Trophoblast cell (in vitro differentiated cells and primary cell): ENCODE data around the gene MT4.

Experiments used
- DNase-seq, 2 donors: peaks; one replicate each; pipeline ENCODE4 v3.0.0-alpha.2; 2016
- H2AFZ ChIP-seq: 2 replicates; pipeline ENCODE4 v1.6.1; 2013; ENCODE audit warnings: low read length, moderate library complexity, mild to moderate bottlenecking; ENCODE audit not compliant: insufficient read depth, poor library complexity
- H2AK5ac ChIP-seq: 2 replicates; pipeline ENCODE4 v1.6.1; 2013; ENCODE audit warnings: mild to moderate bottlenecking, low read length
- H2BK120ac ChIP-seq: 2 replicates; pipeline ENCODE4 v1.6.1; 2013; ENCODE audit warnings: low read length, mild to moderate bottlenecking, moderate library complexity; ENCODE audit not compliant: insufficient read depth, poor library complexity
- H2BK12ac ChIP-seq: 2 replicates; pipeline ENCODE4 v1.6.1; 2013; ENCODE audit warnings: mild to moderate bottlenecking, low read length, moderate library complexity
- H2BK5ac ChIP-seq: 2 replicates; pipeline ENCODE4 v1.6.1; 2013; ENCODE audit warnings: low read length, low read depth, moderate library complexity, mild to moderate bottlenecking; ENCODE audit not compliant: poor library complexity
- H3K14ac ChIP-seq: 2 replicates; pipeline ENCODE4 v1.6.1; 2013; ENCODE audit warnings: mild to moderate bottlenecking, low read length
- H3K18ac ChIP-seq: 2 replicates; pipeline ENCODE4 v1.6.1; 2013; ENCODE audit warnings: mild to moderate bottlenecking, low read length
- H3K23ac ChIP-seq: 2 replicates; pipeline ENCODE4 v1.6.1; 2013; ENCODE audit warnings: low read length
- H3K27ac ChIP-seq: 2 replicates; pipeline ENCODE4 v1.5.1; 2013; ENCODE audit warnings: low read depth, mild to moderate bottlenecking, inconsistent platforms, low read length, moderate library complexity
- H3K27me3 ChIP-seq: 2 replicates; pipeline ENCODE4 v1.6.1; 2013; ENCODE audit warnings: inconsistent platforms, mild to moderate bottlenecking, low read length, moderate library complexity; ENCODE audit not compliant: insufficient read depth
- H3K36me3 ChIP-seq, 2 experiments: 1 replicate in 1 of 2; 2 replicates in 1 of 2; pipeline ENCODE4 v1.6.1; 2013; ENCODE audit warnings: low read length in 2 of 2, mild to moderate bottlenecking in 2 of 2, moderate library complexity in 1 of 2; ENCODE audit not compliant: insufficient read depth in 2 of 2, control insufficient read depth in 1 of 2
- H3K4ac ChIP-seq: 2 replicates; pipeline ENCODE4 v1.6.1; 2013; ENCODE audit warnings: low read depth, mild to moderate bottlenecking, low read length, moderate library complexity
- H3K4me1 ChIP-seq, 2 experiments: 1 replicate in 1 of 2; 2 replicates in 1 of 2; pipeline ENCODE4 v1.6.1; 2013; ENCODE audit warnings: low read length in 2 of 2, mild to moderate bottlenecking in 2 of 2, moderate library complexity in 1 of 2; ENCODE audit not compliant: insufficient read depth in 2 of 2, control insufficient read depth in 1 of 2
- H3K4me2 ChIP-seq: 2 replicates; pipeline ENCODE4 v1.6.1; 2013; ENCODE audit warnings: inconsistent platforms, mild to moderate bottlenecking, low read length, moderate library complexity
- H3K4me3 ChIP-seq: 2 replicates; pipeline ENCODE4 v1.5.1; 2013; ENCODE audit warnings: mild to moderate bottlenecking, low read depth, low read length, inconsistent platforms
- H3K79me1 ChIP-seq: one replicate; pipeline ENCODE4 v1.6.1; 2013; ENCODE audit warnings: low read length
- H3K79me2 ChIP-seq: 2 replicates; pipeline ENCODE4 v1.6.1; 2013; ENCODE audit warnings: low read length, mild to moderate bottlenecking; ENCODE audit not compliant: control insufficient read depth, insufficient read depth, poor library complexity
- H3K9ac ChIP-seq: 2 replicates; pipeline ENCODE4 v1.6.1; 2013; ENCODE audit warnings: mild to moderate bottlenecking, low read length
- H3K9me3 ChIP-seq: 2 replicates; pipeline ENCODE4 v1.6.1; 2013; ENCODE audit warnings: low read depth, mild to moderate bottlenecking, control low read depth, inconsistent platforms, low read length; ENCODE audit not compliant: insufficient read depth
- H4K12ac ChIP-seq: 2 replicates; pipeline ENCODE4 v1.6.1; 2013; ENCODE audit warnings: low read depth, mild to moderate bottlenecking, low read length, moderate library complexity
- H4K8ac ChIP-seq: 2 replicates; pipeline ENCODE4 v1.6.1; 2013; ENCODE audit warnings: low read depth, mild to moderate bottlenecking, low read length, moderate library complexity
- H4K91ac ChIP-seq: one replicate; pipeline ENCODE4 v1.6.1; 2013; ENCODE audit warnings: low read depth, mild to moderate bottlenecking, low read length, moderate library complexity
- WGBS: extraction: QIAGEN DNeasy Blood & Tissue Kit; methylation state at CpG from one replicate; pipeline ENCODE4 v1.1.7; 2013; ENCODE audit warnings: missing lambda C conversion rate; ENCODE audit not compliant: insufficient read length, insufficient coverage; ENCODE audit errors: extremely low coverage; 5-methylcytosine and 5-hydroxymethylcytosine counted together

The MT4 gene

DNA sequence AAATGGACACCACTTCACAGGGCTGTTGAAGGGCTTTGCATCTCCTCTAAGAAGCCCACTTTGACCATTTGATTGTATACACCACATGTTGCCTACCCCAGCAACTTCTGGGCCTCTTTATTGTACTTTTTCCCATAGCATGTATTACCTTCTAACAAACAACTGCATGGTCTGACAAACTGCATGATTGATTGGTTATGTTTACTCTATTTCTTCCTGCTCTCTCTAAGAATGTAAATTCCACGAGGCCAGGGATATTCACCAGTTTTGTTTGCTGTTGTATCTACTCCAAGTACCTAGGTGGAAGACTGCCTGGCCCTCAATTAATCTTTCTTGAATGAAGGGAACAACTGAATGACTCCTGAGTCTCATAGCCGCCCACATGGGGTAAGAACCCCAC, 22.8 kb upstream of the MT4 start:
- H3K4me3 ChIP-seq: no peak overlapping the region
- no CpG with 5 or more reads among the region's 2 CpGs for WGBS

DNA sequence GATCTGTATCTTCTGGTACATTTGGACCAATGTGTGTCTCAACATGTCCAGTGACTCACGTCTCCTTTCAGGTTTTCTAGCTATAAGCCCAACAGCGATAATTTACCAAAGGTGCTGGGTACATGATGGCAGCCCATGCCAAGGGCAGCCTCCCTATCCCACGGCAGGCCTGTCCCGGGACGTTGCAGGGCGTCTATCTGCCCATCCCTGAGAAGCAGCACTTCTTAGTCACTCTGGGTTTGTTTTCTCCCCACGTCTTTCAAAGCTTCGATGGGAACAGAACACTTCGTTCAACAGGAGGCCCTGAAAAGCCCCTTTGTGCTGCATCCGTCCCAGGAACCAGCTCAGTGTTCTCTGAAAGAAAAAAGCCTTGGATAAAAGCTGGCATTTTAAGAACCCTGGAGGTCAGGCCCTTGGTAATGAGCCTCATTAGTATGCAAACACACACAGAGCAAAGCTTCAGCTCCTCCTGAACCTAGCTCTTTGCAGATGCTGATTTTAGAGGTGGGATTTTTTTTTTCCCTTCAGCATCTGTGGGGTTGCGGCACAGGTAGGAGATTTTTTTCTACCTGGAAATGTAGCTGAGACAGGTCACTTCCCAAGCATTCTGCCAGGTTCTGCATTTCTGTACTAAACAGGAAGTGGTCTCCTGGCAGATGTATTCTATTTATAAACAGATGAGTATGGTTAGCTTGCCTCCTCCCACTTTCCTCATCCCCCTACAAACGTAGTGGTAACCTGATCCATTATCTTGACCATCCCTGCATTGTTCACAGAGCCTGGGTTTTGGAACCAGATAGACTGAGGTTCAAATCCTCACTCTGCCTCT, 17.5 kb upstream of the MT4 start:
- H4K91ac ChIP-seq: no peak overlapping the region
- H3K79me1 ChIP-seq: peaks cover 2% of the 10 kb centered on the region
- H3K27ac ChIP-seq: no peak overlapping the region
- WGBS: no CpG with 5 or more reads among the region's 12 CpGs
- no peak overlapping the region for H3K4ac ChIP-seq
- peak overlapping the region; percentile 75 for H2AK5ac ChIP-seq
- no peak overlapping the region for H4K12ac ChIP-seq
- H2BK5ac ChIP-seq: no peak overlapping the region
- no peak overlapping the region for H2BK120ac ChIP-seq
- no peak overlapping the region for H3K18ac ChIP-seq
- H3K14ac ChIP-seq: no peak overlapping the region
- H3K9me3 ChIP-seq: peaks cover 2% of the 10 kb centered on the region
- no peak for DNase-seq
- peaks cover 0 to 4% of the 10 kb centered on the region in 2 experiments for H3K4me1 ChIP-seq
- no peak overlapping the region for H2BK12ac ChIP-seq
- H3K4me3 ChIP-seq: no peak overlapping the region
- no peak overlapping the region for H3K9ac ChIP-seq
- H3K36me3 ChIP-seq: no peaks in the 10 kb centered on the region
- H3K27me3 ChIP-seq: no peaks in the 10 kb centered on the region
- no peak overlapping the region for H3K23ac ChIP-seq
- H2AFZ ChIP-seq: no peak overlapping the region
- no peak overlapping the region for H4K8ac ChIP-seq
- H3K4me2 ChIP-seq: no peak overlapping the region
- no peaks in the 10 kb centered on the region for H3K79me2 ChIP-seq

More for the DNA sequence above, 22.8 kb upstream of the MT4 start:
- Histone ChIP-seq H3K27me3 (no peaks in the 10 kb centered on the region), H3K9me3 (peaks cover 2% of the 10 kb centered on the region), H2BK5ac (no peak overlapping the region), H3K4me2 (no peak overlapping the region), H3K14ac (no peak overlapping the region), H3K23ac (no peak overlapping the region), H2AK5ac (no peak overlapping the region), H2AFZ (no peak overlapping the region), H3K4me1 (peaks cover 0 to under 1% of the 10 kb centered on the region in 2 experiments), H2BK120ac (no peak overlapping the region), H3K9ac (no peak overlapping the region), H3K79me2 (no peaks in the 10 kb centered on the region), H4K91ac (no peak overlapping the region), H4K12ac (no peak overlapping the region), H3K36me3 (no peaks in the 10 kb centered on the region), H3K79me1 (no peaks in the 10 kb centered on the region), H2BK12ac (no peak overlapping the region), H3K18ac (no peak overlapping the region), H3K27ac (no peak overlapping the region), H4K8ac (no peak overlapping the region), H3K4ac (no peak overlapping the region)
- no peak for DNase-seq

DNA sequence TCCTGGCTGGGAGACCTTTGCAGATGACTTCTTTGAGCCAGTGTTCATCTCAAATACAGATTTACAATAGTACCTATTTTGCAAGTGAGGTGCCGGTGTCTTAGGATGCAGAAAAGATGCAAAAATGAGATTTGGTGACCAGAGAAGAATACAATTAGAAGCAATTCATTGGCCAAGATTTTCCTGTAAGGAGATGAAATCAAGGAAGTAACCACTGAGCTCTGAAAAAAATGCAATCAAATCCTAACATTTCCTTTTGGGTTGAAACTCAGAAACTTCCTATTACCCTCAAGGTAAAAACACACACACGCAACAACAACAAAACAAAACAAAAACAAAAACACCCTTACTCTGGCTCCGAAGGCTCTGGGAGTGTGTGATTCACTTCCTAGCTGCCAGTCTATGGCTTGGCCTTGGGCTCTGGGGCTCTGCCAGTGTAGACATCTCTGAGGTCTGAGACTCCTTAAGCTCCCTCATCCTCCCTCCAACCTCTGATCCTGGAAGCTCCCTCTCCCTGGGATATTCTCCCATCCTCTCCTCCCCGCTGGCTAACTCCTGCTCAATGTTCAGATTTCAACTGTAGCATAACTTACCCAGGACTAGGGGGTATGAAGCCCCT, 16.8 kb upstream of the MT4 start:
- no peak overlapping the region for H4K12ac ChIP-seq
- H4K8ac ChIP-seq: no peak overlapping the region
- WGBS: 100% methylated on average over 1 of the region's 4 CpGs
- no peak for DNase-seq
- no peak overlapping the region for H2BK12ac ChIP-seq
- no peak overlapping the region for H3K9ac ChIP-seq
- no peak overlapping the region for H3K18ac ChIP-seq
- no peak overlapping the region for H3K27ac ChIP-seq
- H4K91ac ChIP-seq: no peak overlapping the region
- no peak overlapping the region for H2AK5ac ChIP-seq
- H3K79me2 ChIP-seq: no peaks in the 10 kb centered on the region
- H3K36me3 ChIP-seq: no peaks in the 10 kb centered on the region
- no peak overlapping the region for H3K4ac ChIP-seq
- no peak overlapping the region for H3K4me3 ChIP-seq
- peaks cover 0 to 4% of the 10 kb centered on the region in 2 experiments for H3K4me1 ChIP-seq
- H3K79me1 ChIP-seq: peaks cover 2% of the 10 kb centered on the region
- H2AFZ ChIP-seq: no peak overlapping the region
- no peak overlapping the region for H3K4me2 ChIP-seq
- H2BK120ac ChIP-seq: no peak overlapping the region
- no peak overlapping the region for H3K14ac ChIP-seq
- peaks cover 2% of the 10 kb centered on the region for H3K9me3 ChIP-seq
- H3K27me3 ChIP-seq: no peaks in the 10 kb centered on the region
- no peak overlapping the region for H3K23ac ChIP-seq
- no peak overlapping the region for H2BK5ac ChIP-seq

DNA sequence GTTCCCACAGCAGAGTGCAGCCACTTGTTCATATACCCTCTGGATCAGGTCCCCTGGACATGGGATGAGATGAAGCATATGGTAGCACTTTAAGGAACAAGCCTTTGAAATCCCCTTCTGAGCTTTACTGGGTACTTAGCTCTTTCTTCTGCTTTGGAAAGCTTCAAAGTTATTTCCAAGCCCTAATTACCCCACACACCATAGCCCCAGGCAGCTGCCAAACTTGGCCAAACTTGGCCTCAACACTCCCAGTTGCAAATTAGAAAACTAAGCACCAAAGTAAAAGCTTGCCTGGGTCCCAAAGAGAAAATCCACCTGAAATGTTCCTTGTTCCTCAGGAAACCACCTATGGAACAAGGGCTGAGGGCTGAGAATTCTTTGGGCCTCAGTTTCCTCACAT, 15.7 kb upstream of the MT4 start:
- Histone ChIP-seq H3K4me1 (peaks cover 0 to 4% of the 10 kb centered on the region in 2 experiments), H3K4ac (no peak overlapping the region), H3K79me2 (no peaks in the 10 kb centered on the region), H3K14ac (no peak overlapping the region), H2BK5ac (no peak overlapping the region), H2BK12ac (no peak overlapping the region), H3K4me2 (no peak overlapping the region), H4K12ac (no peak overlapping the region), H3K36me3 (no peaks in the 10 kb centered on the region), H3K9me3 (peaks cover 2% of the 10 kb centered on the region), H3K27ac (no peak overlapping the region), H3K27me3 (no peaks in the 10 kb centered on the region), H2AFZ (no peak overlapping the region), H2BK120ac (no peak overlapping the region), H3K23ac (no peak overlapping the region), H3K79me1 (peaks cover 2% of the 10 kb centered on the region), H2AK5ac (no peak overlapping the region), H4K8ac (no peak overlapping the region), H3K4me3 (no peak overlapping the region), H4K91ac (no peak overlapping the region), H3K9ac (no peak overlapping the region), H3K18ac (no peak overlapping the region)
- DNase-seq: no peak
